ENCODE results near the gene FBP1. TPM values are rescaled to one million over a fixed set of nuclear protein-coding genes. Genes with fewer than 3 reads are reported as not detected.

FBP1 gene
- total and polyA plus RNA-seq, 2 donors (not counting 3 experiments of a cell fraction or from before 2014, with no cell fraction given) = 2.5 to 3.8 TPM

DNA sequence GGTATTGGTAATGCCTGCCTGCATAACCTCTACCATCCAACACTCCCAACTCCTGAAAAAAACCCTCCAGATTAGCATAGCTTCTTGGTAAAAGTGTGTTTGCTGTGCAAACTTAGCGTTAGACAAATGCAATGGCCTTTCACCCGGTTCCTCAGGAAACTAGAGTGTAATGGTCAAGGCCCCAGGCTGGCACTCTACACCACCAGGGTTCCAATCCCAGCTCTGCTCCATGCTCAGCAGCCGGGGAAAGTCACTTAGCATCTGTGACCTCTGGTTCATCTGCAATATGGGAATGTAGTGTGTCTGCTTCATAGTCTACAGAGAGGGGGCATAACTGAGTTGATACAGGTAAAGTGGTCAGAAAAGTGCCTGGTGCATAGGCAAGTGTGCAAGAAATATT lies 9.0 kb downstream of the FBP1 start:
- intact Hi-C loops (cut with micrococcal nuclease) = no loop called here
- CTCF ChIA-PET = no interaction called here
- Histone ChIP-seq H3K27me3 (ENCODE audit: control insufficient read depth in 2 of 2, insufficient read depth in 2 of 2, low read length in 2 of 2) (peaks cover 5 to 9% of the 10 kb centered on the region in 2 experiments), H3K9me3 (replicated peaks; ENCODE audit: control insufficient read depth, insufficient read depth, low read length) (no peaks in the 10 kb centered on the region), H3K36me3 (ENCODE audit: control insufficient read depth in 2 of 2, extremely low read depth in 1 of 2, insufficient read depth in 2 of 2, low read length in 2 of 2) (no peaks in the 10 kb centered on the region), H3K79me2 (ENCODE audit: control insufficient read depth, insufficient read depth, low read length) (no peaks in the 10 kb centered on the region), H3K27ac (ENCODE audit: insufficient read depth, low read depth, low read length) (no peak overlapping the region), H4K20me1 (replicated peaks; ENCODE audit: control insufficient read depth, extremely low read depth, insufficient read depth, low read length) (no peaks in the 10 kb centered on the region), H3K4me3 (replicated peaks in 1 of 3; ENCODE audit: insufficient read depth in 1 of 3, low read depth in 1 of 3, low read length in 3 of 3) (no peak overlapping the region), H3K4me2 (ENCODE audit: insufficient read depth, low read length) (no peak overlapping the region), H3K9me1 (replicated peaks; ENCODE audit: control insufficient read depth, extremely low read depth, insufficient read depth, low read length) (no peaks in the 10 kb centered on the region), H2AFZ (ENCODE audit: low read depth, low read length) (no peak overlapping the region), H3K9ac (replicated peaks; ENCODE audit: extremely low read depth, insufficient read depth, low read length) (no peak overlapping the region), H3K4me1 (ENCODE audit: control insufficient read depth, extremely low read depth, insufficient read depth, low read length) (no peaks in the 10 kb centered on the region)
- POLR2A ChIA-PET = no interaction called here
- DNase-seq (ENCODE audit: low read depth, low spot score) (no peak), FAIRE-seq (no peak)
- no TSS peak for BruUV-seq (replicated peaks)
- no peak for TF ChIP-seq POLR2A (IDR thresholded peaks at IDR 0.05; ENCODE audit: low read depth, low read length)
- TF ChIP-seq, protein P1, sequence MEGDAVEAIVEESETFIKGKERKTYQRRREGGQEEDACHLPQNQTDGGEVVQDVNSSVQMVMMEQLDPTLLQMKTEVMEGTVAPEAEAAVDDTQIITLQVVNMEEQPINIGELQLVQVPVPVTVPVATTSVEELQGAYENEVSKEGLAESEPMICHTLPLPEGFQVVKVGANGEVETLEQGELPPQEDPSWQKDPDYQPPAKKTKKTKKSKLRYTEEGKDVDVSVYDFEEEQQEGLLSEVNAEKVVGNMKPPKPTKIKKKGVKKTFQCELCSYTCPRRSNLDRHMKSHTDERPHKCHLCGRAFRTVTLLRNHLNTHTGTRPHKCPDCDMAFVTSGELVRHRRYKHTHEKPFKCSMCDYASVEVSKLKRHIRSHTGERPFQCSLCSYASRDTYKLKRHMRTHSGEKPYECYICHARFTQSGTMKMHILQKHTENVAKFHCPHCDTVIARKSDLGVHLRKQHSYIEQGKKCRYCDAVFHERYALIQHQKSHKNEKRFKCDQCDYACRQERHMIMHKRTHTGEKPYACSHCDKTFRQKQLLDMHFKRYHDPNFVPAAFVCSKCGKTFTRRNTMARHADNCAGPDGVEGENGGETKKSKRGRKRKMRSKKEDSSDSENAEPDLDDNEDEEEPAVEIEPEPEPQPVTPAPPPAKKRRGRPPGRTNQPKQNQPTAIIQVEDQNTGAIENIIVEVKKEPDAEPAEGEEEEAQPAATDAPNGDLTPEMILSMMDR (IDR thresholded peaks at IDR 0.05; ENCODE audit: extremely low read depth in 1 of 2, insufficient read depth in 1 of 2, low read depth in 1 of 2, low read length in 2 of 2) = no peak
- TF ChIP-seq MYC (IDR thresholded peaks at IDR 0.05; ENCODE audit: low read depth, low read length) = no peak
- no peak for TF ChIP-seq POLR2AphosphoS5 (IDR thresholded peaks at IDR 0.05; ENCODE audit: insufficient read depth, low read depth, low read length)
- TF ChIP-seq JUN (IDR thresholded peaks at IDR 0.05; ENCODE audit: borderline replicate concordance, insufficient read depth, insufficient read length, low read depth) = no peak
- TF ChIP-seq GATA2 (IDR thresholded peaks at IDR 0.05; ENCODE audit: insufficient read depth, insufficient read length, low read depth, low read length) = no peak
- dilution Hi-C loops (cut with MboI; ENCODE audit: extremely low pct_ligation_motif_present, low sequenced_read_pairs) = no loop called here

DNA sequence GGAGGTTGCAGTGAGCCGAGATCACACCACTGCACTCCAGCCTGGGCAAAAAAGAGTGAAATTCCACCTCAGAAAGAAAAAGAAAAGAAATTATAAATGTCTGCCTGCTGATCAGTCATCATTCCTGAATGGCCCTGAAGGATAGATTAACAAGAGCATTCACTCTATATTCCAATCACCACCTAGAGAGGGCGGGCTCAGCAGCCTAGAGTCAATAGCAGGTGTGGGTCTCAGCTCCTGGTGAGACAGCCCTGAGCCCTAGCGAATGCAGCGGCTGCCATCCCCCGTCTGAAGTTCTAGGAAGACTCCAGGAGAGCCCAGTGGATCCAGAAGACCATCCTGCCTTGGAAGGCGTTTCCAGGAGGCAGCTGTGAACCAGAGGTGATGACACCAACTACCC lies 12.0 kb downstream of the FBP1 start:
- Histone ChIP-seq H3K27me3 (ENCODE audit: control insufficient read depth in 2 of 2, insufficient read depth in 2 of 2, low read length in 2 of 2) (peaks cover 5 to 9% of the 10 kb centered on the region in 2 experiments), H2AFZ (ENCODE audit: low read depth, low read length) (no peak overlapping the region), H4K20me1 (replicated peaks; ENCODE audit: control insufficient read depth, extremely low read depth, insufficient read depth, low read length) (no peaks in the 10 kb centered on the region), H3K36me3 (ENCODE audit: control insufficient read depth in 2 of 2, extremely low read depth in 1 of 2, insufficient read depth in 2 of 2, low read length in 2 of 2) (no peaks in the 10 kb centered on the region), H3K4me3 (replicated peaks in 1 of 3; ENCODE audit: insufficient read depth in 1 of 3, low read depth in 1 of 3, low read length in 3 of 3) (no peak overlapping the region), H3K9me1 (replicated peaks; ENCODE audit: control insufficient read depth, extremely low read depth, insufficient read depth, low read length) (no peaks in the 10 kb centered on the region), H3K9me3 (replicated peaks; ENCODE audit: control insufficient read depth, insufficient read depth, low read length) (no peaks in the 10 kb centered on the region), H3K79me2 (ENCODE audit: control insufficient read depth, insufficient read depth, low read length) (no peaks in the 10 kb centered on the region), H3K4me2 (ENCODE audit: insufficient read depth, low read length) (no peak overlapping the region), H3K27ac (ENCODE audit: insufficient read depth, low read depth, low read length) (no peak overlapping the region), H3K9ac (replicated peaks; ENCODE audit: extremely low read depth, insufficient read depth, low read length) (no peak overlapping the region), H3K4me1 (ENCODE audit: control insufficient read depth, extremely low read depth, insufficient read depth, low read length) (peaks cover 2% of the 10 kb centered on the region)
- no peak for DNase-seq (ENCODE audit: low read depth, low spot score)
- no TSS peak for BruUV-seq (replicated peaks)
- FAIRE-seq = no peak
- intact Hi-C loops (cut with micrococcal nuclease) (no loop called here), dilution Hi-C loops (cut with MboI; ENCODE audit: extremely low pct_ligation_motif_present, low sequenced_read_pairs) (no loop called here)
- CTCF ChIA-PET = interaction anchor here (1.4 kb wide), 1 partner anchor 24 kb away, joined by 3 read pairs; no protein-coding TSS in a partner anchor
- TF ChIP-seq GATA2 (IDR thresholded peaks at IDR 0.05; ENCODE audit: insufficient read depth, insufficient read length, low read depth, low read length) (no peak), MYC (IDR thresholded peaks at IDR 0.05; ENCODE audit: low read depth, low read length) (no peak), JUN (IDR thresholded peaks at IDR 0.05; ENCODE audit: borderline replicate concordance, insufficient read depth, insufficient read length, low read depth) (no peak), POLR2A (IDR thresholded peaks at IDR 0.05; ENCODE audit: low read depth, low read length) (no peak), EZH2 (IDR thresholded peaks at IDR 0.05; ENCODE audit: borderline replicate concordance, low read depth, low read length, severe bottlenecking) (no peak), FOS (IDR thresholded peaks at IDR 0.05; ENCODE audit: borderline replicate concordance, insufficient read depth, low read length) (no peak), POLR2AphosphoS5 (IDR thresholded peaks at IDR 0.05; ENCODE audit: insufficient read depth, low read depth, low read length) (no peak)
- TF ChIP-seq, protein P2, sequence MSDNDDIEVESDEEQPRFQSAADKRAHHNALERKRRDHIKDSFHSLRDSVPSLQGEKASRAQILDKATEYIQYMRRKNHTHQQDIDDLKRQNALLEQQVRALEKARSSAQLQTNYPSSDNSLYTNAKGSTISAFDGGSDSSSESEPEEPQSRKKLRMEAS (IDR thresholded peaks at IDR 0.05; ENCODE audit: insufficient read depth, insufficient read length) = no peak
- TF ChIP-seq, protein P1 (IDR thresholded peaks at IDR 0.05; ENCODE audit: extremely low read depth in 1 of 2, insufficient read depth in 1 of 2, low read depth in 1 of 2, low read length in 2 of 2) = no peak
- POLR2A ChIA-PET = no interaction called here
